Activated naive CD8-positive, alpha-beta T cell (primary cell): Measurements from ENCODE around the gene CAMTA2.
"Not testable (repeated sequence)": the region's sequence is repeated elsewhere in the genome, so short reads cannot be mapped to it uniquely, and the experiment has no call there.

Source experiments
- H3K27ac Mint-ChIP-seq: one replicate; pipeline ENCODE4 v1.8.0; 2021; ENCODE audit warnings: mixed read lengths
- H3K27me3 Mint-ChIP-seq: one replicate; pipeline ENCODE4 v1.8.0; 2021; ENCODE audit warnings: mixed read lengths
- H3K36me3 Mint-ChIP-seq: one replicate; pipeline ENCODE4 v1.8.0; 2021; ENCODE audit warnings: mixed read lengths
- H3K4me1 Mint-ChIP-seq: one replicate; pipeline ENCODE4 v1.8.0; 2021; ENCODE audit warnings: low read depth, mixed read lengths
- H3K4me3 Mint-ChIP-seq: one replicate; pipeline ENCODE4 v1.8.0; 2021; ENCODE audit warnings: mild to moderate bottlenecking, mixed read lengths
- H3K9me3 Mint-ChIP-seq: one replicate; pipeline ENCODE4 v1.8.0; 2021; ENCODE audit warnings: low read depth, mixed read lengths

The CAMTA2 gene

GRCh38 chr17:4939546-4939795 is 48.0 kb downstream of the CAMTA2 start:
- Mint-ChIP-seq H3K4me1 (peaks cover 55% of the 10 kb centered on the region), H3K4me3 (peak overlapping the region; percentile 96), H3K36me3 (peaks cover 6% of the 10 kb centered on the region)

GRCh38 chr17:4938688-4939545 is 48.6 kb downstream of the CAMTA2 start:
- H3K4me3 Mint-ChIP-seq, result peak overlapping the region; percentile 96
- H3K9me3 Mint-ChIP-seq, result no peaks in the 10 kb centered on the region
- no peaks in the 10 kb centered on the region for H3K27me3 Mint-ChIP-seq
- peaks cover 6% of the 10 kb centered on the region for H3K36me3 Mint-ChIP-seq
- H3K27ac Mint-ChIP-seq, result peak overlapping the region; percentile 96
- H3K4me1 Mint-ChIP-seq, result peaks cover 55% of the 10 kb centered on the region

More at GRCh38 chr17:4939546-4939795, 48.0 kb downstream of the CAMTA2 start:
- Mint-ChIP-seq H3K9me3 (no peaks in the 10 kb centered on the region), H3K27ac (peak overlapping the region; percentile 96), H3K27me3 (no peaks in the 10 kb centered on the region)

- no peaks in the 10 kb centered on the region for H3K27me3 Mint-ChIP-seq
- H3K36me3 Mint-ChIP-seq, result peaks cover 5% of the 10 kb centered on the region
- peaks cover 54% of the 10 kb centered on the region for H3K4me1 Mint-ChIP-seq
- H3K9me3 Mint-ChIP-seq, result no peaks in the 10 kb centered on the region
- peak overlapping the region; percentile 96 for H3K4me3 Mint-ChIP-seq
- H3K27ac Mint-ChIP-seq, result peak overlapping the region; percentile 96
These were observed 49.4 kb downstream of the CAMTA2 start for GRCh38 chr17:4938069-4938491.

- H3K4me3 Mint-ChIP-seq, result peak overlapping the region; percentile 96
- H3K9me3 Mint-ChIP-seq, result no peaks in the 10 kb centered on the region
- H3K36me3 Mint-ChIP-seq, result peaks cover 3% of the 10 kb centered on the region
- no peaks in the 10 kb centered on the region for H3K27me3 Mint-ChIP-seq
- H3K4me1 Mint-ChIP-seq, result peaks cover 49% of the 10 kb centered on the region
- no peak overlapping the region for H3K27ac Mint-ChIP-seq
These were observed 49.9 kb downstream of the CAMTA2 start for GRCh38 chr17:4937553-4937952.

GRCh38 chr17:4936436-4936835 is 51.0 kb downstream of the CAMTA2 start:
- no peaks in the 10 kb centered on the region for H3K9me3 Mint-ChIP-seq
- H3K36me3 Mint-ChIP-seq, result no peaks in the 10 kb centered on the region
- peak overlapping the region; percentile 12 for H3K4me3 Mint-ChIP-seq
- no peak overlapping the region for H3K27ac Mint-ChIP-seq
- H3K4me1 Mint-ChIP-seq, result peaks cover 37% of the 10 kb centered on the region
- no peaks in the 10 kb centered on the region for H3K27me3 Mint-ChIP-seq

- no peaks in the 10 kb centered on the region for H3K36me3 Mint-ChIP-seq
- peaks cover 33% of the 10 kb centered on the region for H3K4me1 Mint-ChIP-seq
- H3K27me3 Mint-ChIP-seq, result no peaks in the 10 kb centered on the region
- no peaks in the 10 kb centered on the region for H3K9me3 Mint-ChIP-seq
- H3K4me3 Mint-ChIP-seq, result no peak overlapping the region
- no peak overlapping the region for H3K27ac Mint-ChIP-seq
These were observed 51.8 kb downstream of the CAMTA2 start for GRCh38 chr17:4935650-4936049.

GRCh38 chr17:4934173-4934979 is 53.1 kb downstream of the CAMTA2 start:
- H3K4me1 Mint-ChIP-seq, result peaks cover 33% of the 10 kb centered on the region
- H3K27me3 Mint-ChIP-seq, result no peaks in the 10 kb centered on the region
- peak overlapping the region; percentile 38 for H3K4me3 Mint-ChIP-seq
- H3K9me3 Mint-ChIP-seq, result no peaks in the 10 kb centered on the region
- peak overlapping the region; percentile 34 for H3K27ac Mint-ChIP-seq
- no peaks in the 10 kb centered on the region for H3K36me3 Mint-ChIP-seq

GRCh38 chr17:4933646-4934045 is 53.8 kb downstream of the CAMTA2 start:
- Mint-ChIP-seq H3K36me3 (no peaks in the 10 kb centered on the region), H3K4me3 (peak overlapping the region; percentile 38), H3K27me3 (no peaks in the 10 kb centered on the region), H3K9me3 (no peaks in the 10 kb centered on the region), H3K4me1 (peaks cover 28% of the 10 kb centered on the region), H3K27ac (peak overlapping the region; percentile 34)

GRCh38 chr17:4932756-4933155 is 54.7 kb downstream of the CAMTA2 start:
- no peaks in the 10 kb centered on the region for H3K36me3 Mint-ChIP-seq
- H3K4me1 Mint-ChIP-seq, result peaks cover 22% of the 10 kb centered on the region
- no peaks in the 10 kb centered on the region for H3K27me3 Mint-ChIP-seq
- no peaks in the 10 kb centered on the region for H3K9me3 Mint-ChIP-seq
- H3K4me3 Mint-ChIP-seq, result no peak overlapping the region
- H3K27ac Mint-ChIP-seq, result no peak overlapping the region

GRCh38 chr17:4931963-4932362 is 55.5 kb downstream of the CAMTA2 start, which contains the start of gene GP1BA:
GP1BA (plus strand) TSS chr17:4932277; CDS start chr17:4932605, 328 bp downstream.
- Mint-ChIP-seq H3K27me3 (no peaks in the 10 kb centered on the region), H3K36me3 (peaks cover 3% of the 10 kb centered on the region)

GRCh38 chr17:4928881-4929280 is 58.6 kb downstream of the CAMTA2 start:
- Mint-ChIP-seq H3K27me3 (no peaks in the 10 kb centered on the region), H3K27ac (no peak overlapping the region), H3K9me3 (no peaks in the 10 kb centered on the region), H3K4me1 (peaks cover 5% of the 10 kb centered on the region), H3K36me3 (peaks cover 3% of the 10 kb centered on the region), H3K4me3 (no peak overlapping the region)

More at GRCh38 chr17:4931963-4932362, 55.5 kb downstream of the CAMTA2 start, which contains the start of gene GP1BA:
- H3K4me3 Mint-ChIP-seq, result no peak within 1 kb of the TSS
- no peak within 1 kb of the TSS for H3K27ac Mint-ChIP-seq
- H3K9me3 Mint-ChIP-seq, result no peaks in the 10 kb centered on the region
- H3K4me1 Mint-ChIP-seq, result peaks cover 19% of the 10 kb centered on the region

- not testable (repeated sequence) for H3K27ac Mint-ChIP-seq, H3K4me1 Mint-ChIP-seq, H3K36me3 Mint-ChIP-seq, H3K9me3 Mint-ChIP-seq, H3K27me3 Mint-ChIP-seq, H3K4me3 Mint-ChIP-seq
These were observed 60.7 kb downstream of the CAMTA2 start for GRCh38 chr17:4926577-4927335.

- H3K27me3 Mint-ChIP-seq, result no peaks in the 10 kb centered on the region
- H3K27ac Mint-ChIP-seq, result no peak overlapping the region
- H3K4me3 Mint-ChIP-seq, result no peak overlapping the region
These were observed 66.2 kb downstream of the CAMTA2 start for GRCh38 chr17:4921320-4921719.

GRCh38 chr17:4920351-4921048 is 67.0 kb downstream of the CAMTA2 start:
- Mint-ChIP-seq H3K9me3 (no peaks in the 10 kb centered on the region), H3K27me3 (no peaks in the 10 kb centered on the region), H3K4me1 (peaks cover 2% of the 10 kb centered on the region)

More at GRCh38 chr17:4921320-4921719, 66.2 kb downstream of the CAMTA2 start:
- peaks cover 2% of the 10 kb centered on the region for H3K4me1 Mint-ChIP-seq
- H3K9me3 Mint-ChIP-seq, result no peaks in the 10 kb centered on the region
- H3K36me3 Mint-ChIP-seq, result no peaks in the 10 kb centered on the region

More at GRCh38 chr17:4920351-4921048, 67.0 kb downstream of the CAMTA2 start:
- H3K4me3 Mint-ChIP-seq, result no peak overlapping the region
- H3K27ac Mint-ChIP-seq, result no peak overlapping the region
- H3K36me3 Mint-ChIP-seq, result no peaks in the 10 kb centered on the region
